Activated naive CD8-positive, alpha-beta T cell treated with anti-CD3 and anti-CD28 coated beads, Interleukin-2, amount 50 U/mL, for 24 hours (primary cell): Measurements from ENCODE around the gene ANK3.

Experiments
- ATAC-seq: fragments of 150-1000 bp; cut with Tn5 transposase; one replicate; pipeline ENCODE4 v1.10.0; 2021
- DNase-seq: peaks from one replicate; pipeline ENCODE4 v3.0.0; 2021
- H3K27ac Mint-ChIP-seq: one replicate; pipeline ENCODE4 v1.8.0; 2021; ENCODE audit warnings: mild to moderate bottlenecking, mixed read lengths
- H3K27me3 Mint-ChIP-seq: one replicate; pipeline ENCODE4 v1.8.0; 2021; ENCODE audit warnings: mixed read lengths
- H3K36me3 Mint-ChIP-seq: one replicate; pipeline ENCODE4 v1.8.0; 2021; ENCODE audit warnings: low read depth, mixed read lengths
- H3K4me1 Mint-ChIP-seq: one replicate; pipeline ENCODE4 v1.8.0; 2021; ENCODE audit warnings: mixed read lengths
- H3K4me3 Mint-ChIP-seq: one replicate; pipeline ENCODE4 v1.8.0; 2021; ENCODE audit warnings: mild to moderate bottlenecking, moderate library complexity, mixed read lengths
- H3K9me3 Mint-ChIP-seq: one replicate; pipeline ENCODE4 v1.8.0; 2021; ENCODE audit warnings: mixed read lengths

Gene ANK3

DNA sequence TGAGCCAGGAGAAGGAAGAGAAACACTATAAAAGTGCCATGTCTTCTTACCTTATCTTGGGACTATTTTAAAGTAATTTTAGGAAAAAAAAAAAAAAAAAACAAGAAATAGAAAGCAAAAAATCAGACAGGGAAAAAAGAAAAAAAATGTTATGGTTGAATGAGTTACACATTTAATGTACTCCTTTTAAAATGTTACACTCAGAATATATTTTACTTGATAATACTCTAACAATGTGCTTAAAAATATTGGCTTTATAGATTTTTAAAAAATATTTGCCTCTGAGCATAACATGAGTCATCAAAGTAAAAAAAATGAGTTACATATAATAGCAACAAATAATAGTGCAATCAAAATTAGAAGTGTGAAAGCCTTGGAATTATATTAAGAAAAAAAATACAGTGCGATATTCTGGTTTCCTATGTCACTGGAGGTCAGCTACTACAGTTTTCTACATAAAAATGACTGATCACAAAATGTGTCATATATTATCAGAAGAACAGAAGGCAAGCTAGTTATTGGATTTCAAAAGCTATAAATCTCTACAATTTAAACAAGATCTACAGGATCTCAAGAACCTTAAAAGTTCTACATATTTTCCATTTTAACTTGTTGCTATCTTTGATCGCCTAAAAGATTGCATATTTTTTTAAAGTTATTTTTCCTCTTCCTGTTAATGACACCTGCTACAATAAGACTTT lies 252.2 kb downstream of the ANK3 start:
- Mint-ChIP-seq H3K4me1 (no peaks in the 10 kb centered on the region), H3K4me3 (no peak overlapping the region), H3K27me3 (no peaks in the 10 kb centered on the region), H3K36me3 (no peaks in the 10 kb centered on the region), H3K27ac (no peak overlapping the region), H3K9me3 (no peaks in the 10 kb centered on the region)
- DNase-seq: no peak
- ATAC-seq: no peak

DNA sequence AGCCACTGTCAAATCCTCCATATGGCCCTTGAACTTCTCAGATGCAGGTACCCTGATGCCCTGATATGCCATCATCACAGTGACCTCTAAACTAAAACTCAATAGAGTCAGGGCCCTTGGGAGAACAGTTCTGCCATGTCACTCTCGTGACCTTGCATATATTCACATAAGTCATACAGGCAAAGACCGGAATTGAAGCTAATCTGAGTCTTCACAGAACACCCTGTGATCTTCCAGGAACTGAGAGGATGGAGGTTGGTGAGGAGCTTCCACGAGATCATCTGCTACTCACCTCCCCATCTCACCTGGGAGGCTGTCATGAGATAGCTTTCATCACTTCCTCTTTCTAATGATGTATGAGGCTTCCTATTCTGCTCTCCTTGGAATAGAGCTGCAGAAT lies 254.7 kb downstream of the ANK3 start:
- DNase-seq: no peak
- H3K9me3 Mint-ChIP-seq: no peaks in the 10 kb centered on the region
- no peaks in the 10 kb centered on the region for H3K27me3 Mint-ChIP-seq
- H3K4me1 Mint-ChIP-seq: no peaks in the 10 kb centered on the region
- no peaks in the 10 kb centered on the region for H3K36me3 Mint-ChIP-seq
- no peak overlapping the region for H3K4me3 Mint-ChIP-seq
- no peak for ATAC-seq
- H3K27ac Mint-ChIP-seq: no peak overlapping the region

DNA sequence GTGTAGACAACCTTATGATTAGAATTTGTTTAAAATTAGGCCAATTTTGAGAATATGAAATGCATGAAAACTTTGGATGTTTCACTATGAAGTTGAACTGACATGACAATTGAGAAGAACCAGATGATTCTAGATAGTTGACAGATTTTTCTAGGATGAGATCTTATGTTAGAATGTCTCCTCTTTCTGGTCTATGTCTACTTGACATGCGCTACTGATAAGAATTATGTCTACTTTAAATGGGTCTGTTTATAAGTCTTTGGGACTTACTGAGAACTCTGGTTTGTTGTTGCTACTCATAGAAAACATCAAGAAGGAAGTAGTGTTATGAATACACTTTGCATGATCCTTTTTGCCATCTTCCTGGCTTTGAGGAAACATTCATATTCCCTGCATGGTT lies 255.1 kb downstream of the ANK3 start:
- Mint-ChIP-seq H3K4me3 (no peak overlapping the region), H3K4me1 (no peaks in the 10 kb centered on the region), H3K36me3 (no peaks in the 10 kb centered on the region), H3K27me3 (no peaks in the 10 kb centered on the region), H3K9me3 (no peaks in the 10 kb centered on the region), H3K27ac (no peak overlapping the region)
- ATAC-seq: no peak
- no peak for DNase-seq

DNA sequence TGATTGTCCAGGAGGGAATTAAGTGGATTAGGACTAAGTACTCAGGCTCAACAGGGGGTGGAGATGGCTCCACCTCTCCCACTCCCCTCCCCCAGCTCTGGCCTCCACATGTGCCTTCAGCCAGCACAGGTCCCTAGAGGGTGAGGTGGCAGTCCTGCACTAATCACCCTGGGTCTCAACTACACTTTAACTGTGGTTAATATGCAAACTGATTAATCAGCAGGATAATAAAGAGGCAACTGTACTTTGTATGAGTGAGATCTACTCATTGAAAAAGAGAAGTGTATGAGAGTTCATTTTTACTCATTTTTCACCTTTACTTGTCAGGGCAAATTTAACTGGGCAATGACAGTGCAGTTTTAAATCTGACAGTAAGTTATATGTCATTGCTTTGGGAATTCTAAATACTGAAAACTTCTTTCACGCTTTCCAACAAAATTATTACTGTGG lies 259.5 kb downstream of the ANK3 start:
- Mint-ChIP-seq H3K4me1 (no peaks in the 10 kb centered on the region), H3K9me3 (no peaks in the 10 kb centered on the region), H3K27me3 (no peaks in the 10 kb centered on the region), H3K36me3 (no peaks in the 10 kb centered on the region), H3K27ac (no peak overlapping the region), H3K4me3 (no peak overlapping the region)
- no peak for DNase-seq
- no peak for ATAC-seq

DNA sequence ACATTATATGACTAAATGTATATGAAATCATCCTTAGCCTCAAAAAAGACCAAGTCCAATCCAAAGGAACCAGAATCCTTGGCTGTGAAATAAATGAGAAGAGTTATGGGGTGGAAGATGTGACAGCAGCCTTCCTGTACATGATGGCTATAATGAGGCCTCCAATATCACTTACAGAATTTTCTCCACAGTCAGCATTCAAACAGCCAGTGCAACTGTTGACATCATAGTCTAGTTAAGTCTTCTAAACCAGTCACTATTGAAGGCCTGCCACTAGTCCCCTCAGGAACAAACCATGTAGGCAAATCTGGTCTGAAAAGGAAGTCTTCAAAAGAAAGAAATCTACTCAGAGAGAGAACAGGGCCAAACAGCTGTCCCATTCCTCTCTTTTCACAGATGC lies 263.8 kb downstream of the ANK3 start:
- H3K4me1 Mint-ChIP-seq: no peaks in the 10 kb centered on the region
- H3K36me3 Mint-ChIP-seq: no peaks in the 10 kb centered on the region
- no peak overlapping the region for H3K27ac Mint-ChIP-seq
- no peak for DNase-seq
- ATAC-seq: no peak
- no peak overlapping the region for H3K4me3 Mint-ChIP-seq
- H3K27me3 Mint-ChIP-seq: no peaks in the 10 kb centered on the region
- no peaks in the 10 kb centered on the region for H3K9me3 Mint-ChIP-seq

DNA sequence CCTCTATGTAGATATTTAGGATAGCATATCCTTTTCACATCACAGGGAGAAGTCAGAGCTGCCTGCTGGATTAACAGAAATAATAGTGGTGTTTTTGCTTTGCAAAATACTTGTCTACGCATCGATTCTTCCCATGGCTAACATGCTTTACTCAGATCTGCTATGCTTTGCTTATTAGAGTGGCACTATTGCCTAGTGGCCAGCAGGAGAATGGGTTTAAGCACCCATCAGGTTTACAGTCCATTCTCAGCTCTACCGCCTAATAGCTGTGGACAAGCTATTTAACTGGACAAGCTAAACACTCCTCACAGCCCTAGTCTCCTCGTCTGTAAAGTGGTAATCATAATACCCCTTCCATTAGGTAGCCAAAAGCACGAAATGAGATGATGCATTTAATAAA lies 265.1 kb downstream of the ANK3 start:
- DNase-seq (no peak), ATAC-seq (no peak)
- no peaks in the 10 kb centered on the region for H3K4me1 Mint-ChIP-seq
- no peak overlapping the region for H3K27ac Mint-ChIP-seq
- no peaks in the 10 kb centered on the region for H3K36me3 Mint-ChIP-seq
- no peaks in the 10 kb centered on the region for H3K9me3 Mint-ChIP-seq
- no peak overlapping the region for H3K4me3 Mint-ChIP-seq
- no peaks in the 10 kb centered on the region for H3K27me3 Mint-ChIP-seq

DNA sequence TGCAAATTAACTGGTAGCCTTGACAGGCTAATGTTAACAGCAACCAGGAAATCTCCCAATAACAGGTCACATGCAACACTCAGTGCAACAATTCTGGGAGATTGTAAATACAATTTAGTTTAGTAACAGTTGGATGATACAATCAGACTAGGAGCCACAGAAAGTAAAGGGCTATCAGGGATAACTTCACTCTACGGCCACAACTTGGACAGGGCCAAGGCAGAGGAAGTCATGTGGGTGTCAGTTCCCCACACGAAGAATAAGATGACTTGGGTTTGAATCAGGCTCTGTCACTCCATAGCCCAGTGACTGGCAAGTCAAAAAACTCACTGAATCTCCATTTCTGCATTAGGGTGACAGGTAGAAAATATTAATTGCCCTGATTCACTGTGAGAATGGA lies 266.0 kb downstream of the ANK3 start:
- DNase-seq: no peak
- Mint-ChIP-seq H3K36me3 (no peaks in the 10 kb centered on the region), H3K4me1 (no peaks in the 10 kb centered on the region), H3K27me3 (no peaks in the 10 kb centered on the region), H3K27ac (no peak overlapping the region), H3K9me3 (no peaks in the 10 kb centered on the region), H3K4me3 (no peak overlapping the region)
- ATAC-seq: no peak

DNA sequence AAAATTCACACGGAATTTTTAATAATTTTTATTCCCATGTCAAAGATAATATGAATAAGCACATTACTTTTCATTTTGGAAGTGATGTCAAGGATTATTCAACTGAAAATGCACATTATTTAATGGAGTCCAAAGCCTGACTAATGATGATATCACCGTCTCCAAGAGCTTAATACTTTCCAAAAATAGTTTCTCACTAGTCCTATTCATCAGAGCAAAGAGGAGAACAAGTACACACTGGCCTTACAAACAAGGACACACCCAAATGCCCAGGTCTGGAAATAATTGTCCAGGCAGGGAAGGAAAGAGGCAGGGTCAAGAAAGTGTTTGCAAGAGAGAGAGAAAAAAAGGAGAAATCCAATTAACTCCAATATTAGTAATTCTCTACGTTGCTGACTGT lies 266.5 kb downstream of the ANK3 start:
- H3K27ac Mint-ChIP-seq: no peak overlapping the region
- DNase-seq: no peak
- H3K36me3 Mint-ChIP-seq: no peaks in the 10 kb centered on the region

DNA sequence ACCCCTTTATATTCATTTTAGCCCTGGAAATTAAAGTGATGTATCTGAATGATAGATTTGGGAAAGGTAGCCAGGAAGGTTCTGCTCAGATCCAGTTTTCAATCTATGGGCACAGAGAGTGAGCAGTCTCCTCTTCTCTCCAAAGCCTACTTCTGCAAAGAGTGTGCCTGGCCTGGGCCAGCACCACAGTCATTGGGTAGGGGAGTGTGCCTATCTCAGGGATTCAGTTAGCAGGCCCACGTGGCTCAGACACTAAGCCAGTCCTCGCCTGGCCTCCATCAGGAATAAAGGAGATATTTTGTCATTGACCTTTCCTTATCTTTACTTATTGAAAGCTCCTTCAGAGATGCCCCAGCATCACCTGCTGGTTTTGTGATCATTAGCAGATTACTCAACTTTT lies 267.5 kb downstream of the ANK3 start:
- DNase-seq (no peak), ATAC-seq (no peak)
- H3K4me3 Mint-ChIP-seq: no peak overlapping the region
- H3K27me3 Mint-ChIP-seq: no peaks in the 10 kb centered on the region
- no peaks in the 10 kb centered on the region for H3K9me3 Mint-ChIP-seq
- H3K27ac Mint-ChIP-seq: no peak overlapping the region
- H3K36me3 Mint-ChIP-seq: no peaks in the 10 kb centered on the region
- H3K4me1 Mint-ChIP-seq: no peaks in the 10 kb centered on the region

More for the DNA sequence above, 266.5 kb downstream of the ANK3 start:
- ATAC-seq: no peak
- H3K4me3 Mint-ChIP-seq: no peak overlapping the region
- H3K27me3 Mint-ChIP-seq: no peaks in the 10 kb centered on the region
- no peaks in the 10 kb centered on the region for H3K9me3 Mint-ChIP-seq
- no peaks in the 10 kb centered on the region for H3K4me1 Mint-ChIP-seq

DNA sequence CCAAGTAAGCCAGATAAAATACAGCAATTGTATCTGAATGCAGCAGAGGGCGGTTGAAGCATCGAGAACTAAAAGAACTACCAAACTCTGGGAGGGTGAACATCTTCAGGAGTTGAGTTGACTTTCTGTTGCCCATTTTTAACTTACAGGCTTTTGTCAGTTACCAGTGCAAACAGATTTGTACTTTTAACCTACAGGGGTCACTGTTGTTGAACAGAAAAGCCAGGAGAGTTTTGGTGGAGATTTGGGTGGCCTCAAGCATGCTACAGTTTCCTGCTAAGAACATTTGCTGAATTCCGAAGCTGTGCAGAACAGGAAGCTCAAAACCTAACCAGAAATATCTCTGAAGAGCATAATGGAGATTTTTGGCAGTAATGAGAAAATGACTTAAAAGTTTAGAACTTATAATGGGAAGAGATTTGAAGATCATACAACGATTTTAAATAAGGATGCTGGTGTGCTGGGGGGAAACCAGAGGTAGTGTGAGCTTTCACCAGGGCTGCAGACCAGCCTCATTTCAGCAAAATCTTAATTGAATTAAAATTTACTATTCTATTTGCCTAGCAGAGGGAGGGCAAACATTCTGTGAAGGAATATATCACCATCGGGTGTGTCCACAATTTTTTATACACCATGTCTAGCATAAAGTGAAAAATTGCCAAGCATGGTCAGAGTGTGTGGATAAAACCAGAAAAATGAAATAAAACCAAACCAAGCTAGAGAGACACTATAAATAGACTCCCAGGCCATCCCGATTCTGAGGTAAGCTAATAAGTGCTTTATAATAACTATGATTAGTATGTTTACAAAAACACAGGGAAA lies 274.7 kb downstream of the ANK3 start:
- H3K27me3 Mint-ChIP-seq: peaks cover 3% of the 10 kb centered on the region
- no peaks in the 10 kb centered on the region for H3K9me3 Mint-ChIP-seq
- DNase-seq (no peak), ATAC-seq (no peak)
- no peak overlapping the region for H3K4me3 Mint-ChIP-seq
- H3K4me1 Mint-ChIP-seq: no peaks in the 10 kb centered on the region
- H3K27ac Mint-ChIP-seq: no peak overlapping the region
- H3K36me3 Mint-ChIP-seq: no peaks in the 10 kb centered on the region

DNA sequence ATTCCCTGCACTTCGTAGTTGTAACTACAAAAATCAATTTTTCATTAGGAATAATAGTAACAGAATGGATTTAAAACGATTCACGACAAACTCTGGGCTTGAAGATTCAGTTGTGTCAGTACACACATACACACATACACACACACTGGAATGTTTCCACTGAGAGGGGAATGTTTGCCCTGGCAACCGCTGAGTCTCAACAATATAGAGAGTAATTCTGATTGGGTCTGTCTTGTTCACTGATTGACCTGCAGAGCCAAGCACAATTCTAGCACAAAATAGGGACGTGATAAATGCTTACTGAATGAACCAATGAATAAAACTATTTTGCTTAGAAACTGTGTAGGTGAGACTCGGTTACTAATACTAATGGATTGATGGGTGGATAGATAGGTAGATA lies 278.9 kb downstream of the ANK3 start:
- no peak for DNase-seq
- no peak overlapping the region for H3K27ac Mint-ChIP-seq
- H3K9me3 Mint-ChIP-seq: no peaks in the 10 kb centered on the region
- no peak overlapping the region for H3K4me3 Mint-ChIP-seq
- no peaks in the 10 kb centered on the region for H3K4me1 Mint-ChIP-seq
- no peaks in the 10 kb centered on the region for H3K36me3 Mint-ChIP-seq
- ATAC-seq: no peak
- peaks cover 3% of the 10 kb centered on the region for H3K27me3 Mint-ChIP-seq

DNA sequence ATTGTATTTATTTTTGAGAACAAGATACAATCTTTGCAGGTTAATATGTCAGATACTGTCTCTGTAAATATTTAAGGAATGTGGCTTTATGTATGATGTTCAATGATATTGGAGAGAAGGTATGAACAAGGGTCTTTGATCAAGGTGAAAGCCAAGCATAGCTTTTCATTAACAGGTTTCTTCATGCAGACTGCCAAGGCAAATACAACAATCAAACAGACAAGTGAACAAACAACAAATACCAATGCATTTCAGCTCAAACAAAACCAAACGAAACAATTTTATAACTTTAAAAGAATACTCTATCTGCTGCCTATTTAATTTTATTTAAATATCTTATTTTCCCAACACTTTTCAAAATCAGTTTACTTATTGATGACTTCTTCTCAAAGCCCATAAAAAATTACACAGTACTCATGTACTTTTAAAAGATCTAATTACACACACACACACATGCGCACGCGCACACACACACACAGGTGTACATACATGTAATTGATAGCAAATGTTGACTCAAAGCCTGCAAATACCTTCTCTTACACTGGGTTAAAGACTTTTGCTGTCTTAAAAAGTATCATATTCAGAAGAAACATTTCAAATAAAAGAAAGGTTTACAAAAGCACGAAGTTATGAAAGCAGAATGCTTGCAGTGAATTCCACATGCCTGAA lies 282.2 kb downstream of the ANK3 start:
- Mint-ChIP-seq H3K4me1 (no peaks in the 10 kb centered on the region), H3K36me3 (no peaks in the 10 kb centered on the region), H3K27ac (no peak overlapping the region), H3K9me3 (no peaks in the 10 kb centered on the region), H3K4me3 (no peak overlapping the region), H3K27me3 (peaks cover 3% of the 10 kb centered on the region)
- ATAC-seq (no peak), DNase-seq (no peak)

DNA sequence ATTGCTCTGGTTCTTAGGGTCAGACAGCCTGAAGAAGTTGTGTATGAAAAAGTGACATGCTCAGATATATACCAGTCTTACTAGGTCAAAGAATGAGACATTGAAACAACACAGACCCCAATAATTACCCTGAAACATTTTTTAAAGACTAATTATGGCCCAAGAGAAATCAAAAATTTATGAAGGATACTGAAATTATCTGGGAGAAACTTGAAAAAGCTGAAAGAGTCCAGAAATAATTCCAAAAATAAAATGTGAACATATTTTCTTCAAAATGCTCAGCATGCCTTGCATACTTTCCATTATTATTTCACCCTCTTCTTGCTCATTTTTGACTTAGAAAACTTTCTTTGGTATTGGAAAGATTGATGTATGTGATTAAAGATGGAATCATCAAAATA lies 284.4 kb downstream of the ANK3 start:
- Mint-ChIP-seq H3K9me3 (no peaks in the 10 kb centered on the region), H3K36me3 (no peaks in the 10 kb centered on the region), H3K27ac (no peak overlapping the region), H3K4me3 (no peak overlapping the region), H3K4me1 (no peaks in the 10 kb centered on the region), H3K27me3 (peaks cover 2% of the 10 kb centered on the region)
- DNase-seq (no peak), ATAC-seq (no peak)

DNA sequence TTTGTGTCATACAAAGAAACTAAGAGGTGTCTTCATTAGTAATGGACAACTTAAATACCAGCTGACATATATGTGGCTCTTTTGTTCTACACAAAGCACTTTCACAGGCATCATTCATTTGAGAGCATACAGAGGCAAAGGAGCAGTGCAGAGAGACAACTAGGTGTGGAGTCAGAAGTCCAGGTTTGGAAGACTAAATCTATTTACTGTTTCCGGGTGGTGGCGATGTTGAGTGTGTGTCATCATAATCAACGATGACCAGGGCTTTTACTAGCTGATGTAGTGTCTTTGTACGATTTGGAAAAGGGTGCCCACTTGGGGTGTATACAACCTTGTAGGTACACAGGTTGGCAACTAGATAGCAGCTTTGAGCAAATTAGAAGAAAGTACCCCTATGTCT lies 287.9 kb downstream of the ANK3 start:
- Mint-ChIP-seq H3K9me3 (no peaks in the 10 kb centered on the region), H3K27ac (no peak overlapping the region), H3K4me1 (no peaks in the 10 kb centered on the region), H3K27me3 (peaks cover 2% of the 10 kb centered on the region), H3K36me3 (no peaks in the 10 kb centered on the region), H3K4me3 (no peak overlapping the region)
- ATAC-seq: no peak
- no peak for DNase-seq
